K562 (cell line): Measurements from ENCODE around the gene RTBDN. TPM values are rescaled to one million over a fixed set of nuclear protein-coding genes. Genes with fewer than 3 reads are reported as not detected.
A peak's percentile ranks its signal among the peaks of the same experiment; 100 is the strongest.

Experiments used
- BHLHE40 ChIP-seq: IDR thresholded peaks from 2 replicates; pipeline ENCODE4 v1.6.1; 2011; ENCODE audit warnings: low read length, improper control_type of control experiment
- LCOR ChIP-seq: sonication (generic); formaldehyde crosslinking; IDR thresholded peaks from 2 replicates; pipeline ENCODE4 v1.8.0; 2022; ENCODE audit warnings: mild to moderate bottlenecking, missing genetic modification reagents
- MTA1 ChIP-seq: fragments of 450-650 bp; IDR thresholded peaks from 2 replicates; pipeline ENCODE4 v1.6.1; 2017; ENCODE audit warnings: borderline replicate concordance
- PHF8 ChIP-seq: fragments of 200-600 bp; sonication (generic); IDR thresholded peaks from 2 replicates; pipeline ENCODE4 v1.6.1; 2012; ENCODE audit warnings: mixed run types, mild to moderate bottlenecking, inconsistent platforms, low read length, moderate library complexity, borderline replicate concordance
- RBBP5 ChIP-seq: fragments of 200-600 bp; sonication (generic); IDR thresholded peaks from 2 replicates; pipeline ENCODE4 v1.6.1; 2012; ENCODE audit warnings: borderline replicate concordance, mild to moderate bottlenecking, low read length, control low read depth, inconsistent platforms; ENCODE audit not compliant: insufficient read depth, poor library complexity, severe bottlenecking
- ZKSCAN8 ChIP-seq: fragments of 200-800 bp; sonication (Bioruptor generic); IDR thresholded peaks from 2 replicates; pipeline ENCODE4 v1.6.1; 2016; ENCODE audit warnings: missing genetic modification characterization, missing compliant biosample characterization
- ZNF134 ChIP-seq: fragments of 250-450 bp; sonication (Bioruptor Pico); conservative IDR thresholded peaks from 2 replicates; pipeline ENCODE4 v1.4.0; 2020
- polyA plus RNA-seq, 8 experiments: library from polyadenylated mRNA; depleted of rRNA in 4 of 8; stranded (reverse) in 5 of 8; unstranded in 3 of 8; fragments of >200 nt; fragmentation: Nextera tagmentation in 2 of 8; fragmentation: Illumina TruSeq in 1 of 8; extraction: Ambion mirVana in 2 of 8; extraction: Trizol in 1 of 8; gene quantifications; 2 replicates each; pipeline versions ENCODE4 v1.2.1 to v1.2.3, GENCODE V29; 2011 to 2014; ENCODE audit warnings: inconsistent platforms in 1 of 8, missing spikeins in 1 of 8
- total RNA-seq, 7 experiments: library from RNA; depleted of rRNA in 6 of 7; stranded (reverse); fragments of >200 nt in 6 of 7; fragmentation: Illumina TruSeq in 2 of 7; extraction: Trizol in 2 of 7; gene quantifications; 2 replicates each; pipeline versions ENCODE4 v1.2.1 to v1.2.3, GENCODE V29; 2011 to 2021; ENCODE audit warnings: low replicate concordance in 1 of 7
- TF ChIP-seq, protein P1 (sequence below), 2 experiments: fragments of 450-650 bp; IDR thresholded peaks; 2 replicates each; pipeline ENCODE4 v1.6.1; 2016; ENCODE audit warnings: mild to moderate bottlenecking in 2 of 2, borderline replicate concordance in 1 of 2, low read depth in 1 of 2, moderate library complexity in 1 of 2
- TF ChIP-seq, protein P2 (sequence below): fragments of 450-650 bp; IDR thresholded peaks from 2 replicates; pipeline ENCODE4 v1.6.1; 2018; ENCODE audit not compliant: partially characterized antibody

The RTBDN gene
- total and polyA plus RNA-seq, 9 of the 15 experiments (the other 6 are each of a cell fraction or from before 2014, with no cell fraction given), result 0.20 to 2.3 (median 0.72) TPM; not detected in 1

DNA sequence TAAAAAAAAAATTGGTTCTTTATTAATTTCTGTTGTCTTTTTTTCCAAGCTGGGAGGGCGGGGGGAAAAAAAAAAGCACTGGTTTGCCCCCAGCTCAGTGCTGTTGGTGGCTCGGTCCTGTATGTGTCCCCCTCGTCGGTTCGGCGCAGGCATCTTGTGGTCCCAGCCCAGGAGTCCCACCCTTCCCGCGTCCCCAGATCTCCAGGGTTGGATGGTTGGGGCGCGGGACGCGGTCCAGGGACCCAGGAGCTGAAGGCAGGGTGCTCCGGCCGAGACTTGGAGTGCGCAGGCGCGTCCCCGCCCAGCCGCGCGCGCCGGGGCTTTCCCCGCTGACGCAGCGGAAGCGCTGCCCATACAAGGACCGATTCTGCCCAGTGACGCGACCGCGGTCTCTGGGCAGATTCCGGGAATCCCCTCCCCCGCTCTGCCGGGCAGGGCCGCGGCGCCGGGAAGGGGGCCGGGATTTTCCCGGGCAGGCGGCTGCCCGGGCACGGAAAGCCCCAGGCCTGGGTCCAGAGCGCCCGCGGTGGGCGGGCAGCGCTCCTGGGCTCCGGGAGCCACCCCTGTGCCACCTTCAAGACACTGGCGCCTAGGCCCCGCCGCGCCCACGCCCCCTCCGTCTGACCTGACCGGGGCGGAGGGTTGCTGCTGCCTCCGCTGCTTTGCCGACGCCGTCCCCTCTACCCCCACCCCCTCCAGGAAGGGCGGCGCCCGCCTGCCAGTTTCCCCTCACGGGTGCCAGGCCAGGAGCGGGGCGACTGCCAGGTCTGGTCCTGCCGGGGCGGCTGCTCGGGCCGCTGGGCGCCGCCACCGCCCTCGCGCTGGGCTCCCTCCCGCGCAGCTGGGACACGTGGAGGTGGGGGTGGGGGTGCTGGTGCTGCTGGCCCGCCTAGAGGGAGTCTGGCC, 40.8 kb downstream of the RTBDN start (continued):
- TF ChIP-seq, protein P1, sequence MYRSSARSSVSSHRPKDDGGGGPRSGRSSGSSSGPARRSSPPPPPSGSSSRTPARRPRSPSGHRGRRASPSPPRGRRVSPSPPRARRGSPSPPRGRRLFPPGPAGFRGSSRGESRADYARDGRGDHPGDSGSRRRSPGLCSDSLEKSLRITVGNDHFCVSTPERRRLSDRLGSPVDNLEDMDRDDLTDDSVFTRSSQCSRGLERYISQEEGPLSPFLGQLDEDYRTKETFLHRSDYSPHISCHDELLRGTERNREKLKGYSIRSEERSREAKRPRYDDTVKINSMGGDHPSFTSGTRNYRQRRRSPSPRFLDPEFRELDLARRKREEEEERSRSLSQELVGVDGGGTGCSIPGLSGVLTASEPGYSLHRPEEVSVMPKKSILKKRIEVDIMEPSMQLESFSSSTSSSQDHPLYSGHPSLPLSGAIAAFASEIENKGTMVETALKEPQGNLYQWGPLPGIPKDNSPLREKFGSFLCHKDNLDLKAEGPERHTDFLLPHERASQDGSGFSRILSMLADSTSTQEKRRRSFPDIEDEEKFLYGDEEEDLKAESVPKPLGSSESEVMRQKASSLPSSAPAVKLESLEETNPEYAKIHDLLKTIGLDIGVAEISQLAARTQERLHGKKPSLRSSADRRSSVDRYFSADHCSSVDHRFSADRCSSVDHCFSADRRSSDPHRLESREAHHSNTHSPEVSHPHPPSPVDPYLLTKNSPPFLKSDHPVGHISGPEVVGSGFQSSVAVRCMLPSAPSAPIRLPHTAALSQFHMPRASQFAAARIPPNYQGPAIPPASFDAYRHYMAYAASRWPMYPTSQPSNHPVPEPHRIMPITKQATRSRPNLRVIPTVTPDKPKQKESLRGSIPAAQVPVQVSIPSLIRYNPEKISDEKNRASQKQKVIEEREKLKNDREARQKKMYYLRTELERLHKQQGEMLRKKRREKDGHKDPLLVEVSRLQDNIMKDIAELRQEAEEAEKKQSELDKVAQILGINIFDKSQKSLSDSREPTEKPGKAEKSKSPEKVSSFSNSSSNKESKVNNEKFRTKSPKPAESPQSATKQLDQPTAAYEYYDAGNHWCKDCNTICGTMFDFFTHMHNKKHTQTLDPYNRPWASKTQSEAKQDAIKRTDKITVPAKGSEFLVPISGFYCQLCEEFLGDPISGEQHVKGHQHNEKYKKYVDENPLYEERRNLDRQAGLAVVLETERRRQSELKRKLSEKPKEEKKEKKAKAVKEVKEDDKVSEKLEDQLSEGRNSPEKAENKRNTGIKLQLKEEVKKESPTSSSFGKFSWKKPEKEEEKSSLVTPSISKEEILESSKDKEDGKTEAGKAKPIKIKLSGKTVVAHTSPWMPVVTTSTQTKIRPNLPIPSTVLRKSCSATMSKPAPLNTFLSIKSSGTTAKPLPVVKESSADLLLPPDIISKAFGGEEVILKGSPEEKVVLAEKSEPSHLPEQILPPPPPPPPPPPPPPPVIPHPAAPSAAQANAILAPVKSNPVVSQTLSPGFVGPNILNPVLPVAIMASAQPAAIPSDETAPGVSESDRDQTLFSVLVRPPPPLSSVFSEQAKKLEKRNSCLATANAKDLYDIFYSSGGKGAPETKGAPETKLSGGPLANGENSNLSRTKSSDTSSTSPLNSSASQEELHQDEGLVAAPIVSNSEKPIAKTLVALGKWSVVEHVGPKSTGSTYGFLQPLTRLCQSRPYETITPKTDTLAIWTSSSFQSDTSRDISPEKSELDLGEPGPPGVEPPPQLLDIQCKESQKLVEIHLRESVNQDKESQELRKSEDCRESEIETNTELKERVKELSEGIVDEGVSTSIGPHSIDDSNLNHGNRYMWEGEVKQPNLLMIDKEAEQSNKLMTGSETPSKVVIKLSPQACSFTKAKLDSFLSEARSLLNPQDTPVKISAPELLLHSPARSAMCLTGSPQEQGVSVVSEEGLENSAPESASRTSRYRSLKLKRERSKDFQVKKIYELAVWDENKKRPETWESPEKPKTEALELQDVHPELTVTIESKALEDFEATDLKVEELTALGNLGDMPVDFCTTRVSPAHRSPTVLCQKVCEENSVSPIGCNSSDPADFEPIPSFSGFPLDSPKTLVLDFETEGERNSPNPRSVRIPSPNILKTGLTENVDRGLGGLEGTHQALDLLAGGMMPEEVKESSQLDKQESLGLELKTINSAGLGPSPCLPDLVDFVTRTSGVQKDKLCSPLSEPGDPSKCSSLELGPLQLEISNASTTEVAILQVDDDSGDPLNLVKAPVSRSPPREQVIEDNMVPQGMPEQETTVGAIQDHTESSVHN (IDR thresholded peaks at IDR 0.05; ENCODE audit: borderline replicate concordance in 1 of 2, low read depth in 1 of 2), result no peak
- TF ChIP-seq, protein P2, sequence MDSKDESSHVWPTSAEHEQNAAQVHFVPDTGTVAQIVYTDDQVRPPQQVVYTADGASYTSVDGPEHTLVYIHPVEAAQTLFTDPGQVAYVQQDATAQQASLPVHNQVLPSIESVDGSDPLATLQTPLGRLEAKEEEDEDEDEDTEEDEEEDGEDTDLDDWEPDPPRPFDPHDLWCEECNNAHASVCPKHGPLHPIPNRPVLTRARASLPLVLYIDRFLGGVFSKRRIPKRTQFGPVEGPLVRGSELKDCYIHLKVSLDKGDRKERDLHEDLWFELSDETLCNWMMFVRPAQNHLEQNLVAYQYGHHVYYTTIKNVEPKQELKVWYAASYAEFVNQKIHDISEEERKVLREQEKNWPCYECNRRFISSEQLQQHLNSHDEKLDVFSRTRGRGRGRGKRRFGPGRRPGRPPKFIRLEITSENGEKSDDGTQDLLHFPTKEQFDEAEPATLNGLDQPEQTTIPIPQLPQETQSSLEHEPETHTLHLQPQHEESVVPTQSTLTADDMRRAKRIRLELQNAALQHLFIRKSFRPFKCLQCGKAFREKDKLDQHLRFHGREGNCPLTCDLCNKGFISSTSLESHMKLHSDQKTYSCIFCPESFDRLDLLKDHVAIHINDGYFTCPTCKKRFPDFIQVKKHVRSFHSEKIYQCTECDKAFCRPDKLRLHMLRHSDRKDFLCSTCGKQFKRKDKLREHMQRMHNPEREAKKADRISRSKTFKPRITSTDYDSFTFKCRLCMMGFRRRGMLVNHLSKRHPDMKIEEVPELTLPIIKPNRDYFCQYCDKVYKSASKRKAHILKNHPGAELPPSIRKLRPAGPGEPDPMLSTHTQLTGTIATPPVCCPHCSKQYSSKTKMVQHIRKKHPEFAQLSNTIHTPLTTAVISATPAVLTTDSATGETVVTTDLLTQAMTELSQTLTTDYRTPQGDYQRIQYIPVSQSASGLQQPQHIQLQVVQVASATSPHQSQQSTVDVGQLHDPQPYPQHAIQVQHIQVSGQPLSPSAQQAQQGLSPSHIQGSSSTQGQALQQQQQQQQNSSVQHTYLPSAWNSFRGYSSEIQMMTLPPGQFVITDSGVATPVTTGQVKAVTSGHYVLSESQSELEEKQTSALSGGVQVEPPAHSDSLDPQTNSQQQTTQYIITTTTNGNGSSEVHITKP, result peak; percentile 44
- no peak for TF ChIP-seq ZNF134 (CRISPR knock-in tag)
- peak; percentile 24; the same call in 1 of the 2 replicates for TF ChIP-seq PHF8
- TF ChIP-seq RBBP5, result no peak
- no peak for TF ChIP-seq BHLHE40
- TF ChIP-seq LCOR (CRISPR knock-in tag), result peak; percentile 63
- TF ChIP-seq MTA1, result no peak
- TF ChIP-seq ZKSCAN8 (CRISPR knock-in tag), result no peak
